ENCODE data around the gene DPM1.

The DPM1 gene

GRCh38 chr20:50895111-50895830 is 63.1 kb downstream of the DPM1 start:
- no peak for DNase-seq

GRCh38 chr20:50893620-50894019 is 64.7 kb downstream of the DPM1 start:
- no peak for DNase-seq

GRCh38 chr20:50892394-50892793 is 65.9 kb downstream of the DPM1 start:
- no peak for DNase-seq

GRCh38 chr20:50891138-50891537 is 67.2 kb downstream of the DPM1 start:
- DNase-seq: no peak

- no peak for DNase-seq
Measured at GRCh38 chr20:50887576-50887975, 70.8 kb downstream of the DPM1 start.

GRCh38 chr20:50886184-50886790 is 72.0 kb downstream of the DPM1 start:
- no peak for DNase-seq

GRCh38 chr20:50885781-50886180 is 72.6 kb downstream of the DPM1 start:
- no peak for DNase-seq

- no peak for DNase-seq
Measured at GRCh38 chr20:50885068-50885467, 73.3 kb downstream of the DPM1 start.
